HK-2 (cell line): ENCODE data around the gene MAPK13.
"Not testable (repeated sequence)": the region's sequence is repeated elsewhere in the genome, so short reads cannot be mapped to it uniquely, and the experiment has no call there.

Experiments
- DNase-seq: peaks from one replicate; pipeline ENCODE4 v3.0.0-alpha.2; 2018; ENCODE audit not compliant: unreplicated experiment

MAPK13 gene

DNA sequence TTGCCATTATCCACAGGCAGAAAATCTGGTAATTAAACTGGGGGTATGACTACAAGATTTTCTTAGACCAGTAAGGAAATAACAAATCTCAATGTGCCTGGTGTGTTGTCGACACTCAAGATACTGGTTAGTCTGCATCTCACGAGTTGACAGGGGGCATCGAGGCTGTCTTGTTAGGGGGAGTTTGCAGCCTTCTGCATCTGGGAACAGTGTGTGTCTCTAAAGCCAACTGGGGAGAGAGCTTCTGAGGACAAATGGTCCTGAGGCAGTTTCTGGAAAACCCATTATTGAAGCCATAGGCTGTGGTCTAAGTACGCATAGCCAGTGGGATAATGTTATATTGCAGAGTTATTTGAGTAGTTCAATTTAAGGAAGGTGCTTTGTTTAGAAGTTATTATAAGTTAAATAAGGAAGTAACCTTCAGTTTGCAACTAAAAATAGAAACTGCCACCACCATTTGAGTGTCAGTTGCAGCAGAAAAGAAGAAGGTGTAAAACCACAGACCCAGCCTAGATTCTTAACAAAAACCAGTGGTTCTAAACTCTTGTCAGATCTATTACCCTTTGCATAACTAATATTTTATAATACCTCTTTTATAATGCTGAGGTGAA is 15.4 kb upstream of the MAPK13 start:
- no peak for DNase-seq

DNA sequence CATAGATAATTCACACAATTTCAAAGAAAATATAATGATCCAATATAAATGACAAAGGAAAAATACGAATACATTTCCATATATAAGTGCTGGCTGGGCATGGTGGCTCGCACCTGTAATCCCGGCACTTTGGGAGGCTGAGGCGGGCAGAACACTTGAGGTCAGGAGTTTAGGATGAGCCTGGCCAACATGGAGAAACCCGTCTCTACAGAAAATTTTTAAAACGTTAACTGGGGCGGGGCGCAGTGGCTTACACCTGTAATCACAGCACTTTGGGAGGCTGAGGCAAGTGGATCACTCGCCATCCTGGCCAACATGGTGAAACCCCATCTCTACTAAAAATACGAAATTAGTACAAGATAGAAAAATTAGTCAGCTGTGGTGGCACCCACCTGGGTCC is 14.9 kb upstream of the MAPK13 start:
- no peak for DNase-seq

DNA sequence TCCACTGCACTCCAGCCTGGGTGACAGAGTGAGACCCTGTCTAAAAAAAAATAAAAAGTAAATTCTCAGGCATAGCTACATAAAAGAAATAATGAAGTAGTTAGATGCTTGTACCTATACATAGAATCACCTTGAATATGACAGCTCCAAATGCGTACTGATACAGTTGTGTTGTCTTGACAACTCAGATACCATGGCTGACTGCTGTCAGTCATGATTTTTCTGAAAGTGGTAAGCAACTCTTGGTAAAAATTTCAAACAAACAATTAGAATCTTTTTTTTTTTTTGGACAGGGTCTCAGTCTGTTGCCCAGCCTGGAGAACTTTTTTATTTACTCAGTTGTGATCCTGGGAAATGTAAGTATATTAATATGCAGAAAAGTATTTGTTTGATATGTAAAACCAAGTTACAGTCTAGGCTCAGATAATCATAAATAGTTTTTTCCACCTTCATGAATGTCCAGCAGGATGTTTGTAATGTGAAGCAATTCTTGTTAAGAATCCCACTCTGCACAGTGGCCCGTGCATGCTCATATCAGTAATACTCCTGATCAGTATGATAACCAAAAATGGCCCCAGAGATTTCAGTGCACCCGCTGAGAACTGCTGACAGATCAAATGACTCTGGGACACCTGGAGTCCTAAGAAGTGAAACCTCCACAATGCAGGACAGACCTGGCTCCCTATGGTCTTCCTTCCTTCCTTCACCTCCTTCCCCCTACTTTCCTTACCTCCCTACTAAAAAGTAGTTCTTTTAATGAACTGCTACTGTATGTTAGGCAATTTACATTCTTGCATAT is 14.0 kb upstream of the MAPK13 start:
- no peak for DNase-seq

- DNase-seq: no peak
These were observed 13.4 kb upstream of the MAPK13 start for GRCh38 chr6:36116943-36117342.

GRCh38 chr6:36117658-36118549 is 12.4 kb upstream of the MAPK13 start:
- DNase-seq: no peak

DNA sequence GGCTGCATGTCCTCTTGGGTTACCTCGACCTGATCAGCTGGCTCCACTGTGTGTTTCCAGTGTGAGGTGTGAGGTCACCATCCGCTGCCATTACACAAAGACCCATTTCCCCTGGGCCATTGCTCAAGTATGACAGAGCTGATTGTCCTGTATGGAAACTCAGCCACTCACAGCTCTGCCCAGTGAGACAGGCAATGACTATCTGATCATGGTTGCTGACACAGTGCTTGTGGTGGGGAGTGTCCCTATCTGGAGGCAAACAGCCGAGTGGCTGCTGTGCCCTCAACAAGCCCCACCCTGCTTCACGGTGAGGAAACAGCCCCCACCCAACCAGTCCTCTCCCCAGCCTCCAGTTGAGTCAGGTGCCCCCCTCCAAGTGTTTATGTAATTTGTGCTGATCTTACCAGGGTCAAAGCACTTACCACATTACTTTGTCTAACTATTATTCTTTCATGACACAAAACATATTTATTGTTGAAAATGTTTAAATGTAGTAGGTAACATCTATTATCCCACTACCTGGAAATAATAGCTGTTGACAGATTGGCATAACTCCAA is 11.7 kb upstream of the MAPK13 start:
- no peak for DNase-seq

- DNase-seq: no peak
These were observed 11.1 kb upstream of the MAPK13 start for GRCh38 chr6:36119209-36119608.

DNA sequence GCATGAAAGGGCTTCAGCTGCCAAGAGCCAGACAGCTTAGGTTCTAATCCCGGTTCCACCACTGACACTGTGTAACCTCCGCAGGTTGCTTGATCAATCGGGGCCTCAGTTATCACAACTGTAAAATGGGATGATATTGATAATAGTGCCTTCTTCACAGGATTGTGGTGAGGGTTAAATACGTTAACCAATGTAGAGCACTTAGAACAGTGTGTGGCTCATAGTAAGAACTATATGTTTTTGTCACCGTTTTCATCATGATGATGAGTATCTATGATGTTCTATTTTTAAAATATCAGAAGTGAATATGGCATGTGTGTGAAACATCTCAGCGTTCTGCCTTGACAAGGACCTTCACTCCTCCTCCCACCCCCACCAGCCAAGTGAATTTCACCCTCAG is 10.3 kb upstream of the MAPK13 start:
- no peak for DNase-seq

- DNase-seq: no peak
These were observed 9.8 kb upstream of the MAPK13 start for GRCh38 chr6:36120539-36120938.

DNA sequence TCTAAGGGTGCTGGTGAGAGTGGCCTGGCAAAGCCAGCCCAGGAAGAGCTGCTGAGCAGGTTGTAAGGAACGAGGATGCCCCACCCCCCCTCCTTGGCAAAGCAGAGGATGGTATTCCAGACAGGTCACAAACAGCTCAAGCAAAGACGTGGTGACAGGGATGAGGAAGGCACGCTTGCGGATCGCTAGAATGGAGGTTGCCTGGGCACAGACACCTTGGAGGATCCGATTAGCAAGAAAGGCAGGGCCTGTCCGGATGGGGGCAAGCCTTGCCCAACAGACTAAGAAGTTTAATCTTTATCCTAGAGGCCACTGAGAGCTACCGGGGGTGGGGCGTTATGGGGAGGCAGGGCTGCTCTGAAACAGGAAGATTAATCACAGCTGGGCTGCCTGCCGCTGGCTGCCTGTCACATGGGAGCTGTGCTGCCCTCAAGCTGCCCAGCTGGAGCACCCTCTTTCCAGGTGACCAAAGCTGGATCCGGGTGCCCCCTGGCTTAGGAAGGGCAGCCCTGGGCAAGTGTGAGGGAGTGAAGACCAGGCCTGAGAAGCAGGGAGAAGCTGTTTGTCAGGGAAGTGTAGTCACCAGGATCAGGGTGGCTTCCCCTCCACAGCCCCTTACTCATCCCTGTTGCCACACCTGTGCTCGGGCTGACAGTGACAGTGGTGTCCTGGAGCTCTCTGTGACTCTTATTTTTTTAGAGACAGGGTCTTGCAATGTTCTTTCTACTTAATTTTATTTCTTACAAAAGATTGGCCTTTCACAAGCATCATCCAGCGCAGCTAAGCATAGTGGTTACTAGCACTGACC is 9.1 kb upstream of the MAPK13 start:
- peak; percentile 70 for DNase-seq

GRCh38 chr6:36121787-36122494 is 8.4 kb upstream of the MAPK13 start:
- no peak for DNase-seq

DNA sequence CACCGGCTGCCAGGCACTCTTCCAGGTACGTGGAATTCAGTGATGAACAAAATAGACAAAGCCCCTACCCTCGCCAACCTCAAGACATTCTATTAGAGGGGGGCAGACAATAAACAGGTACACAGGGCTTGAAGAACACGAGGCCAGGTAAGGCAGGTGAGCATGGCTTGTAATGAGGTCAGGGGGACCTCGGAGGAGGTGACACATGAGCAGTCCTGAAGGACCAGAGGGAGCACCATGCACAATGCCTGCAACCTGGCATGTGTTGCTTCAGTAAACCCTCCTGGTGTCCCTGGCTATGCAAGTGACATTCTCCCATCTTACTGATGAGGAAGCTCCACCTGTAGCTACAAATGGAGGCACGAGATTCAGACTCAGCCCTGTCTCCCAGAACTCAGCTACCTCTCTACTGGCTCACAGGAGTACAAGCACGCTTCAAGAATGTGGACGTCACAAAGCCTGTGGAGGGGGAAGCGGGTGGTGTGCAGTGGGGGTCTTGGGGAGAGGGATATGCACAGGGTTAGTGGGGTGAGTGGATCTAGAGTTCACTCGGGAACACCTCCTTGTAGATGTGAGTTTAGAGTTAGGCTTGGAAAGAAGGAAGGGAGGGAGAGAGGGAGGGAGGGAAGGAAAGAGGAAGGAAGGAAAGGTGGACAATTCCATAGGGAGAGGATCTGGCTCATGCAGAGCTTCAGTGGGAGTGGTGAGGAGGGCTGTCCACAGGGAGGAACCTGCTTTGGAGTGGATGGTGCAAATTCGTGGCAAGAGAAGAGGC is 7.6 kb upstream of the MAPK13 start:
- DNase-seq: no peak

DNA sequence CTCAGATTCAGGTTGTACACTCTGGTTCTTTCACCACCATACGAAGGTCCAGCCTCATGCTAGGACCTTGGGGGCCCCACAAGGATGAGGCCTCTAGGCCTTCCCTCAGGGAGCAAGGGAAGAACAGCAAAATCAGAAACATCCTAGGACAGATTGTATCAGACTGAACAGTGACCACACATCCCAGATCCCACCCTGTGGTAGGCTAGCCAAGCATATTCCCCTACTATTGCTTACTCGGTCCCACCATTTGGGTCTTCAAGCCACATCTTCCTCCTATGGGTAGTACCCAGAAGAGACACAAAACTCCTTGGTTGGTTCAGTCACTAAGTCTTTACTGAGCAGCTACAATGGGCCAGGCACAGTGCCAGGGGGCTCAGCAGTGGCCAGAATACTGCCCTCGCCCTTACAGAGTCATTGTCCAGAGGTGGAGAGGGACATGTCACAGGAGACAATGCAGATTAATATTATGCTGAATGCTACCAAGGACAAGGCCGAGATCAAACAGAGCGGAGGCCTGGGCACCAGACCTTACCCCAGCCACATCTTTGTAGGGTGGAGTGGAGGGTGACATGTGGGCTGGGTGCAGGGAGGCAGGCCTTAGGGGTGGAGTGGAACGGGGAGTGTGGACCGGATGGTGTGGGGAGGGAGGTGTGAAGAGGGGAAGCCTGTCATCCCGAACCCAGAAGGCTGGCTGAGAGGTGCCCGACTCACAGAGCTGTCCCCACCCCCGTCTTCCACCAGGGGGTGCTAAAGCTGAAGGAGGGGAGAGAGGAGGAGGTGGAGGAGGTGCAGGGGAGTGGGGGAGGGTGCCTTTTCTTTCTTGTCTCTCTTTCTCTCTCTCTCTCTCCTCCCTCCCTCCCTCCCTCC is 6.8 kb upstream of the MAPK13 start:
- DNase-seq: peak; percentile 78

DNA sequence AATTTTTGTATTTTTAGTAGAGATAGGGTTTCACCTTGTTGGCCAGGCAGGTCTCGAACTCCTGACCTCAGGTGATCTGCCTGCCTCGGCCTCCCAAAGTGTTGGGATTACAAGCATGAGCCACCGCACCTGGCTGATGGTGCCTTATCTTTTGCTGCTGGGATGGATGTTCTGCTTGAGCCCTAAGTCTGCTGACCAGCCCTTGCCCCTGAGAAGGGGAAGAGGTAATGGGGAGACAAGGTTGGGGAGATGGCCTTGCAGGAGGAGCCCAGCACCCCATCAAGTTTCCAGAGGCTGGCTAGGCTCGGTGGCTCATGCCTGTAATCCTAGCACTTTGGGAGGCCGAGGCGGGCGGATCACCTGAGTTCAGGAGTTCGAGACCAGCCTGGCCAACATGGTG is 6.0 kb upstream of the MAPK13 start:
- DNase-seq: not testable (repeated sequence)

- DNase-seq: no peak
These were observed 5.4 kb upstream of the MAPK13 start for GRCh38 chr6:36124881-36125280.

GRCh38 chr6:36125575-36125974 is 4.7 kb upstream of the MAPK13 start:
- no peak for DNase-seq

DNA sequence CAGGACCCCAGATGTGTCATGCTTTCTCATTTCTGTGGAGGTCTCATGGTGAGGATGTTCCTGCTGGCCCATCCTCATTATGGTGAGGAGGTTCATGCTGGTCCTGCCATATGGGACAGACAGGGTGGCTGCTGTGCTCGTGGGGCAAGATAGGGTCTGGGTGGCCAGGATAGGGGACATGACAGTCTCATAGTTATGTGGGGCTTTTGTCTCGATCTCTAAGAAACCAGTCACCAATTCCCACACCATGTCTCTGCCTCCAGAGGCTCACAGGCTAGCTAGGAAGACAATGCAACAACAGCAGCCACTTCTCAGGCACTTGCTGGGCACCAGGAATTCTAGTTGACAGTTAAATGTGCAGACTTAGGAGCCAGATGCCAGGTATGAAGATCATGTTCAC is 4.2 kb upstream of the MAPK13 start:
- no peak for DNase-seq

DNA sequence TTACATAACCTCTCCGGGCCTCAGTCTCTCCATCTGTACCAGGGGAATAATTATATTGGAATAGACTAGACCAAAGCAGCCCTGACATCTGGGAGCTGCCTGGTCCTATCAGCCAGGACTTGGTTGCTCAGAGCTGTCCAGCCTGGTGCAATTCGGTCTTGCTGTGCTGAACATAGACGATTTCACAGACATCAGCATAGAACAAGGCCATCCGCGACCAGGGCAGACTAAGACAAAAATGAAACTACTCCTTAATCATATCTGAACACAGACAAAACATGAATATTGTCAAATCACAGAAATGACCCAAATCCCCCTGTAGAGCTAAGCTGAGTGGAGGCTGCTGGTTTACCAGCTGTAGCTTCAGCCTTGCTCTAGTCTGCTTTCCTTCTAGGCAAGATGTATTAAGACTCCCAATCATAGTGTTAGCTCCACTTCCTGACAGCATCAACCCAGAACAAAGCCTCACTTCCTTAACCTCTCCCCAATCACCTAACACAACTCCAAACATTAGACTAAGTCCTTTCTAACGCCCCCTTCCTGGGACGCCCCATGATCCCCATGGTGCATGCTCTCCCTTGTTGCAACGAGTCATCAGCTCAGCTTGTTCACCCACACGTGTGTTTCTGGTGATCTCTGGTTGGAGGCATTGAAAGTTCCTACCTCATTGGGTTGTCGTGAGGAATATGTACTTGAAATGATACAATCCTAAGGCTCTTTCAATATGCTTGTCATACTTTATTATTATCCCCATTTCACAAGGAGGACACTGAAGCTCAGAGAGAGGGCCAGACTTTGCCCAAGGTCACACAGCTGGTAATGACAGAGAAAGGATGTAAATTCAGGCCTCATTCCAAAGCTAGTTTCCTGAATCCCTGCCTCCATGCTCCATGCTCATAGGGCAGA is 3.5 kb upstream of the MAPK13 start:
- peak; percentile 24 for DNase-seq
